Globus pallidus (tissue), 1 donor: ENCODE data around the gene KIRREL3.

Experiments
- DNase-seq: peaks from one replicate; pipeline ENCODE4 v3.0.0-alpha.2; 2015; ENCODE audit warnings: low spot score

The KIRREL3 gene

DNA sequence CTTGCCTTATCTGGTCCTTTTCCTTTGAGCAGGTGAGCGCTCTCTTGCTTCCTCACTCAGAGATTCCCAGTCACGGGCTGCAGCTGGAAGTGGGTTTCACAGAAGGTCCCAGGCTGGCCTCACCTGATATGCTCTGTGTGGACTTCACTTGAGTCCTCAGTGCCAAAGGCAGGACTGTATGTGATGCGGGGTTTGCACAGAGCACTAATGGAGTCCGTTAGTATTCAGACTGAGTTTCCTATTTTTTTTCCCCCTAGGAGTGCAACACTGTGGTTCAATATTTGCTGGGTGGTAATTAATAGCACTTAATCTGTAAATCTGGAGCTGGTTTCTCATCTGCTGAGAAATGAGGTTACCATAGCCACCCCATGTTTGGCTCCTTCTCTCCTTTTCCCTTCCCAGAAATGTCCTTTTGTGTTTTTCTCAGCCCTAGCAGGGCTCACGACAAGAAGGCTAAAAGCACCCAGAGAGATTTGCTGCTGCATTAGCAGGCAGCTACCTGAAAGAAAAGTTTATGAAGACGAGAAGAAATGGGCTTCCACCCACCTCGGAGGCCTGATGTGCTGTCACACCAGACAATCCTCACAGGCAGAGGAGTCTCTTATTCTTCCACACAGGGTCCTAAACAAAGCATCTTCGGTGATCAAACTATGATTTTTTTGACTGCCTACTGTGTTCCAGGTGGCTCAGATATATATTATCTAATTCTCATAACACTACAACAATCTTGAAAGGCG is 262.1 kb downstream of the KIRREL3 start:
- DNase-seq, result no peak

DNA sequence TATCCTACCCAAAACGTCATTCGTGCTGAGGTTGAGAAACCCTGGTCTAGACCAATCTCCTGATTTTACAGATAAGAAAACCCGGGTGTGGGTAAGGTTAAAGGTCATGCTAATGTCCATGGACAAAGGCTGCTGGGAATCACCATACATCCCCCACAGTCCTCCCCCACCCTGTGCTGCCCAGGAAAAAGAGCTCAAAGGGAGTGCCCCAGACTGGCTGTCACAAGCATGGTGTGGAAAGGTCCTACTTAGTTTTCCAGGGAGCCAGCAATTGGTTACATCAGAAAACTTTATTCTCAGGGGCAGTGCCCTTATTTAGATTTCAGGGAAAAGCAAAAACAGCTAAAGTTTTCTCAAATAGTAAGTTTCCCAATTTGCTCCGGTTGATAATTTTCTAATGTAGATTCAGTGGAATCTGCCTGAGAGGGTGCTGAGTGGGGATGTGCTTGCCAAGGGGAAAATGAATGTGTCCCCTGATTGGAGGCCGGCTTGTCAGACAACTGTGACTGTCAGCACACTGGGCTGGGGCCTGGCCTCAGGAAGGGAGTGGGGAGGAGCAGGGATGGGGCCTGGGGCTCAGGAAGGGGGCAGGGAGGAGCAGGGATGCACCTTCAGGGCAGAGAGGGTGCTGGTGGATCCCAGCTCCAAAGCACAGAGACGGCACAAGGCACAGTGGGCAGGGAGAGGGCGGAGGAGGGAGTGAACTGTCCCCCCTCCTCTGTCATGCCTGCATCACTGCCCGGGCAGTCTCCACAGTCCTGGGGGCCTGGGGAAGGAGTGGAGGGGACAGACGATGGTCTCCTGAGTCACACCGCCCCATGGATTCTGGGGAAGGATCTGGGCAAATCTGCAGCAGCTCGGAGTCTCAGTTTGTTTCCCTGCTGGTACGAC is 263.6 kb downstream of the KIRREL3 start:
- peak; percentile 51 for DNase-seq

- no peak for DNase-seq
Observed at GRCh38 chr11:126734752-126735151, 265.8 kb downstream of the KIRREL3 start.

DNA sequence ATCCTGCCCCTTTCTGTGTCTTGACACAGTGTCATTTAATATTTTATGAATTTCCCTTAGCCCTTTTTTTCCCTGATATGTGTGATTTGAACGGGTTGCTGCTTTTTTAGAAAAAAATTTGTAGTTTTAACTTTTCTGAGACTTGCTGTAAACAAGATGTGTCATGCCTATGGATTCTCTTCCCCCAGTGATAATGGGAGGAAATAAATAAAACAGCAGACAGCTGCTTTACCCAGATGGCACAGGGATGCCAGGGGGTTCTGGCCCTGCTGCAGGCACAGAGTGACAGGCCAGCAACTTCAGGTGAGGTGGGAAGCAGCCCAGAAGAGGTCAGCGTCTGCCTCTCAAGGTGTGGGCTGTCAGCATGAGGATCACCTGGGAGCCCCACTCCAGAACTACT is 266.9 kb downstream of the KIRREL3 start:
- DNase-seq, result no peak

- no peak for DNase-seq
Observed at GRCh38 chr11:126732981-126733380, 267.6 kb downstream of the KIRREL3 start.

DNA sequence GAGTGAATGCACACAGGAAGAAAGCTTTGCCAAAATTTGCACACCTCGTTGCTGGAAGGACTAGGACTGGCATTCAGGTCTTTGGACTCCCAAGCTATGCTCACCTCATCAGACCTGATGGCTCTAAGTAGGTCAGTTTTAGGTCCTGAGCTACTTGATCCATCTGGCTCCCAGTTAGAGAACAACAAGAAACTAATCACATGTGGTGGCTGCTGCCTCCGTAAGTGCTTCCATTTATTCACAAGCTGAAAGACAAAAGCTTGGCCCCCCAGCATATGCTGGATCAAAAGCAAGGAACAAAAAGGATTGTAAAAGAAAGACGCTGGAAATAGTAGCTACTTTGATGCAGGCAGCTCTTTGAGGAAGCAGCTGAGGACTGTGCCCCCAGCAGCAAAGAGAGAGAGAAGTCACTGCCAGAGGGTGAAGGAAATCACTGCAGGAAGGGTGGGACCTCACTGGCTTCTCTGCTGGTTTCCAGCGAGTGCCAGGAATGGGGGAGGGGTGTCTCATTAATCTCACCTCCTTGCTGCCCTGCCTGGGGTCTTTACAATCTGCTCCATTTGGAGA is 268.9 kb downstream of the KIRREL3 start:
- no peak for DNase-seq

DNA sequence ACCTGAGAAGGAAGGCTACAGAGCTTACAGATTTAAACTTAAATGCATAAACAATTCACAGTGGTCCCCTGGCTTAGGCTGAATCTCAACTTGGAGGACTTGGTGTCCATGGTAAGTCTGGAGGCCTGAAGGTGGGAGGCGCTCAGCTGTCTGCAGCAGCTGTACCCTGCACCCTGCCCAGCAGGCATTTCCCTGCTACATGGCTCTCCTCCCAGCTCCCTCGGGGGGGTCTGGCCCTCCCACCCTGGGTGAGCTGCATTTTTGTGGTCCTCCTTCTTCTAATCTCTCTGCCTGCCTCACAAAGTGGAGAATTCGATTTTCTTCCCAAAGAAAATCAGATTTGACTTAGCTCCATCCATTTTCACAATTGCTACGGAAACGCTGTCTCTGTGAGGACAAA is 273.2 kb downstream of the KIRREL3 start:
- DNase-seq, result no peak

- DNase-seq, result no peak
Observed at GRCh38 chr11:126725521-126725920, 275.0 kb downstream of the KIRREL3 start.

DNA sequence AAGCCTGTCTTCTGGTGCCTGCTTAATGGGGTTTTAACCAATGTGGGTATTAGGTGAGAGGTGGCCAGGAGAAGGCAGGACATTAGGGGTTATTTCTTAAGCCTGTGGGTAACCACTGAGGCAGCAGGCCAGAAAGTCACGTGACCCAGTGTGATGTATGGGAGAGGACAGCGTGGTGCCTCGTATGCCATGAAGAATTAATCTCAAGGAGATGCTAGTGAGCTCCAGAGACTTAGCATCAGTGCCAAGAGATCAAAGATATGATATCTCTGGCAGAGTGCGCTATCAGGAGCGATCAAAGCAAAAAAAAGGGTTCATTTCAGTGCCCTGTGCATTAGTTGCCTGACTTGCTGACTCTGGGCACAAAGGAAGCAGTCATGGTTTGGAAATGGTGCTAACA is 275.5 kb downstream of the KIRREL3 start:
- DNase-seq, result no peak

DNA sequence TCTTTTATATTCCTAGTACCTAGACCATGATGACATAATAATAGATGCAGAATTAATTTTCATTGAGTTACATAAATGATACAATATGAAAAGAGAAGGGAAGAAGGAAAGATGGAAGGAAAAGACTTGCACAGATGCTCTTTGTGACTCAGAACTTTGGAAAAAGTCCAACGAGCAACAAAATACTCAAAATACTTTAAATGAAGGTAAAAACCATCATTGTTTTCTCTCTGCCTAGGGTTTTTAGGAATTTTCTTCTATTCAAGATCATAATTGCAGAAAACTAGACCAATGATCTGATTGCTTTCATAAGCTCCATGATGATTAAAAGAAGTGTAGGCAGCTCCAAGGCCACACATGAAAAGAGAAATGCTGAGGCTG is 276.9 kb downstream of the KIRREL3 start:
- no peak for DNase-seq

- no peak for DNase-seq
Observed at GRCh38 chr11:126722956-126723664, 277.5 kb downstream of the KIRREL3 start.

GRCh38 chr11:126722006-126722736 is 278.4 kb downstream of the KIRREL3 start:
- no peak for DNase-seq

DNA sequence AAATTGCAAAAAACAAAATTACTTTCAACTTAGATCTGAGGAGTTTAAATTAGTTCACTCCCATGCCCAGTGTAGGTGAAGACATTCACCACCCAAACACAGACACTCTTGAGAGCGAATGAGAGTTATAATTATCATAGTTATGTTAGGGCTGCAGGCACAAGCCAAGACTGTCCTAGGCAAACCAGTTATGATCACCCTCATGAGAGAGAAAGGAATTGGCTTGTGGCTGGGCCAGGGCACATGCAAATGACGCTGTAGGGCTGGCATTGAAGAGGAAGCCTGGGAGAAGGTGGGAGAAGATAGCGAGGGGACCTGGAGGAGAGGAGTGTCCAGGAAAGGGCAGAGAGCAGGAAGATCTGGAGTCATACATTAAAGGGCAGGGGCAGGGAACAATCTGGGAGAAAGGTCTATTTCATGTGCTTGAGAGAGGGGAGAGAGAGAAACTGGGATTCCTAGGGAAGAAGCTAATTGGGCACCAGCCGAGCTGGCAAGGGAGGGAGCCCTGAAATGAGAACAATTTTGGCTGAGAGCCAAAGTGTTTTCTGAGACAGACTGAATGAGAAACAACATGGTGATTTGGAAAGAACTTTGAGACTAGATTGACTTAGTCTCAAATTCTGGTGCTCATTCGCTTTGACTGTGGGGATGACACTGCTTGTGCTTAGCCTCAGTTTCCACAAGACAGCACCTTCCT is 279.9 kb downstream of the KIRREL3 start:
- no peak for DNase-seq

DNA sequence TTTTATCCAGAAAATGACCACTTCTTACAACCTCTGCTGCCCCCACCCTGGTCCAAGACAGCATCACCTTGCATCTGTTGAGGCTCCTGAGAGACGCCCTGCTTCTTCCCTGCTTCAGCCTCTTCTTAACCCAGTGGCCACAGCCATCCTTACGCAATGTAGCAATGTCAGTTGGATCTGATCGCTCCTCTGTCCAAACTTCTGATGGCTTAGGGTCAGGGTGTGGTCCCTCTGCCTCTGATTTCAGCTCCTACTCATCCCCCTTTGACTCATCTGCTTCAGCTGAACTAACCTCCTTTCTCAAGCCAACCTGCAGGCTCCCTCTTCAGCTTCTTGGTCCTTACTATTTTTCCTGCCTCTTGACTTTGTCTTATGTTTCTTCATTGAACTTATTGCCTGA is 280.8 kb downstream of the KIRREL3 start:
- DNase-seq, result no peak

- no peak for DNase-seq
Observed at GRCh38 chr11:126718276-126718675, 282.3 kb downstream of the KIRREL3 start.

DNA sequence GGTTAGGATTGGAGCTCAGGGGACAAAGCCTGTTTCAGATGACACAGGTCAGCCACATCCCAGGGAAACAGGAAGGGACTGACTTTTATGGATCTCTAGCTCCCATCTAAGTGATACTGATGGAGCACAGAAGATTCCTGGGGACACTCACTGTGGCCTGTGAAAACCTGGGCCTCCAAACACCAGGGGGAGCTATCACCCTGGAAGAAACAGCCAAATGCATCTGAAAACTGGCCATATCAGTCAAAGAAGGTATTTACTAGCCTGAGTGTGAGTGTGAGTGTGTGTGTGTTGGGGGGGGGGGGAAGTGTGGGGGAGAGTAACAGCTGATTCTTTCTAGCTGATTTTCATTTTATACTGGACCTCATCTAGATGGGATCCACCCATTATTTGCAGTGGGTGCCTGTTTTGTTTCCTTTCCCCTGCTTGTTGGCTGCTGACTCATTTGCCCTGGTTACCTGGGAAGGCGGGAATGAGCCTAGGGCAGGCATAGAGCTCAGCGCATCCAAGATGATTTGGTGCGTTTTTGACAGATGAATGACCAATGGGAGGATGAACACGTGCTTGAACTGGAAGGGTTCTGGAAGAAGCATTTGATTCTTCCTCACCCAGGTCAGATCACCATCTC is 284.0 kb downstream of the KIRREL3 start:
- peak; percentile 78 for DNase-seq

DNA sequence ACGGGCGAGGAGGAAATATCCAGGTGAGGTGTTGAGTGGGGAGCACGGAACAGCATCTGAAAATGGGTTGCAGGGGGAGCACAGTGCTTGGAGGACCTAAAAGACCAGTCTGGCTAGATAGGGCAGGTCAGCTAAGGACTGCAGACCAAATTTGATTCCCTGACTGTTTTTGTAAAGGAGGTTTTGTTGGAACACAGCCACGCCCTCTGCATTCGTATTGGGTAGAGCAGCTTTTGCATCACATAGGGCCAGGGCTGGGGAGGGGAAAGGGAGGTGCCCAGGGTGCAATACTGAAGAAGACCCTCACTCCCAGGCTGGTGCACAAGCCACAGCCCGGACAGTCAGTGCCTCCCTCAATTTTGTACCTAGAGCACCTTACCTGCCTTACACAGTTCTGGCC is 286.8 kb downstream of the KIRREL3 start:
- DNase-seq, result no peak

DNA sequence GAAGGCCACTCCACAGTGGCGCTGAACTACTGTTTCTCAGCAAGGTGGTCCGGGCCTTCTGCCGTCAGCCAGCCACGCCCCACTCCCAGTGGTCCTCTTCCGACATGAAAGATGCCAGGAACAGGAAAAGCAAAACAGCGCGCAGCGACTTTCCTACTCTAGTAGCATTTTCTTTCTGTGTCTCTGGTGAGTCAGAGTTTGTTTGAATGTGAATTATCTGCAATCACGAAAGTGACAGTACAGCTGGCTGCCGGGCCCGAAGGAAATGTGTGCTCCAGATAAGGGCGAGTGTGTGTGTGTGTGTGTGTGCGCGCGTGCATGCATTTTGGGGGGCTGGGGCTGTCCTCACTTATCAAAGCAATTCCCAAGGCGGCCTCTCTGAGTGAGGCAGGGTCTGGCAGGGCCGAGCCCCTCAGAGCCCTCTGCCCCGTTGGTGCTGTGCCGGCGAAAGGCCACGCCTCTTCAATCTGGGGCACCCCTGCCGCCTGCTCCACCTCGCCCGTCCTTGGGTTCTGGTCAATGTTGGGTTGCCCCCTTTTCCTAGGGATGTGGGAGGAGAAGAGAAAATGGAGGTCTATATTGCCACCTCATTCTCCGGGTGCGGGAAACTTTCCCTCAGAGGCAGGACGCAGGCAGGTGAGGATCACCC is 288.5 kb downstream of the KIRREL3 start:
- DNase-seq, result no peak

DNA sequence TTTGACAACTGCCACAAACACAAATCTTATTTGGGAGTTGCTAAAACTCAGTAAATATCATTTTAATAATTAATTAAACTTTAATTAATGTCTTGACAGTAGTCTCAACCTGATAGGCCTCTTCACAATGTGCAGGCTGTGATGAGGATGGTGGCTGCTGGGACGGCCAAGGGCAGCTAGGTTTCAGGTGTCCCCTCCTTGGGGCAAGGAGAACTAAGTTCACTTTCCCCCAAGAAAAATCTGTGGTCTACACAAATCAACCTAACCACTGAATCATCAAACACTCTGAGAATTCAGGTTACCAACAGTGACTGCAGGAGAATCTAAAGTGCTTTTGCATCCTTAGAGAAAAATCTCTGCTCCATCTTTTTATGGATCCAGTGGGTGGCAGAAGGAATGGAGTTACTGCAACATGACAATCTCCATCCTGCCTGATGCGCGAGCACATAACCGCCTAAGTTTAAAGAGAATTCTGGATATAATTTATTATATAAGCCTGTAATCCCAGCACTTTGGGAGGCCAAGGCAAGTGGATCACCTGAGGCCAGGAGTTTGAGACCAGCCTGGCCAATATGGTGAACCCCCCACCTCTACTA is 289.7 kb downstream of the KIRREL3 start:
- DNase-seq, result no peak

- no peak for DNase-seq
Observed at GRCh38 chr11:126707498-126707897, 293.1 kb downstream of the KIRREL3 start.
